ENCODE measurements around the gene PLSCR3.

- TF ChIP-seq POLR2A (IDR thresholded peaks at IDR 0.05) (no peak), CTCF (IDR thresholded peaks at IDR 0.05) (no peak)
Measured at GRCh38 chr17:7408863-7409262, 14.5 kb upstream of the PLSCR3 start.

Measured in thyroid gland (tissue), 4 donors.